Measurements from ENCODE around the gene CNTRL. TPM values are rescaled to one million over a fixed set of nuclear protein-coding genes. Genes with fewer than 3 reads are reported as not detected.
A peak's percentile ranks its signal among the peaks of the same experiment; 100 is the strongest.

CNTRL gene
- total and polyA plus RNA-seq, 8 donors, result 4.4 to 27.4 (median 11.2) TPM

DNA sequence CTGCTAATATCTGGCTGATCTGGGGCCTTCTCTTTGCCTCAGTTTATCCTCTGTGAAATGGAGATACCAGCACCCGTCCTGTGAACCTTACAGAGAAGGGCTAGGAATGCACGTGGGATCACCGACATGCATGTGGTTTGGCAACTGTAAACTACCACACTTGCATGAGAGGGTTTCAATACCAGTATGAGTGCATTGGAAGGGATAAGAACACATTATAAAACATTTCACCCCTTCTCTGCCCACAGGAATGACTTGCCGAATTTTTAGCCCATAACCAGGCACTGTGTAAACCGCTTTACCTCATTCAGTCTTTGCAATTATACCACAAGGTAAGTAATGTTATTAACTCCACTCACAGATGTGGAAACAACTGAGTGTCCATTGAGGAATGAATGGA is 135.8 kb downstream of the CNTRL start:
- no peaks in the 10 kb centered on the region for H3K9me3 ChIP-seq
- DNase-seq, result no peak
- H3K4me1 ChIP-seq, result peaks cover 0 to 10% (median 4%) of the 10 kb centered on the region in 4 donors
- H3K27ac ChIP-seq, result no peak overlapping the region
- TF ChIP-seq POLR2A (IDR thresholded peaks at IDR 0.05), result no peak
- TF ChIP-seq, protein P1, sequence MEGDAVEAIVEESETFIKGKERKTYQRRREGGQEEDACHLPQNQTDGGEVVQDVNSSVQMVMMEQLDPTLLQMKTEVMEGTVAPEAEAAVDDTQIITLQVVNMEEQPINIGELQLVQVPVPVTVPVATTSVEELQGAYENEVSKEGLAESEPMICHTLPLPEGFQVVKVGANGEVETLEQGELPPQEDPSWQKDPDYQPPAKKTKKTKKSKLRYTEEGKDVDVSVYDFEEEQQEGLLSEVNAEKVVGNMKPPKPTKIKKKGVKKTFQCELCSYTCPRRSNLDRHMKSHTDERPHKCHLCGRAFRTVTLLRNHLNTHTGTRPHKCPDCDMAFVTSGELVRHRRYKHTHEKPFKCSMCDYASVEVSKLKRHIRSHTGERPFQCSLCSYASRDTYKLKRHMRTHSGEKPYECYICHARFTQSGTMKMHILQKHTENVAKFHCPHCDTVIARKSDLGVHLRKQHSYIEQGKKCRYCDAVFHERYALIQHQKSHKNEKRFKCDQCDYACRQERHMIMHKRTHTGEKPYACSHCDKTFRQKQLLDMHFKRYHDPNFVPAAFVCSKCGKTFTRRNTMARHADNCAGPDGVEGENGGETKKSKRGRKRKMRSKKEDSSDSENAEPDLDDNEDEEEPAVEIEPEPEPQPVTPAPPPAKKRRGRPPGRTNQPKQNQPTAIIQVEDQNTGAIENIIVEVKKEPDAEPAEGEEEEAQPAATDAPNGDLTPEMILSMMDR (IDR thresholded peaks at IDR 0.05), result no peak
- TF ChIP-seq POLR2AphosphoS5 (IDR thresholded peaks at IDR 0.05), result no peak
- no peak for TF ChIP-seq EP300 (IDR thresholded peaks at IDR 0.05)
- H3K27me3 ChIP-seq, result no peaks in the 10 kb centered on the region
- intact Hi-C loops (cut with DNase I; ENCODE audit: low total_unique reads), result loop anchor here (5.0 to 10.0 kb wide), 3 partner anchors 57 to 182 kb away; partner anchors contain the start of gene GSN
- peaks cover 0 to 3% (median 1%) of the 10 kb centered on the region in 4 donors for H3K36me3 ChIP-seq
- WGBS, 5 donors, result 83 to 93% (median 89%) methylated on average over 5 of the region's 5 CpGs
- no peak overlapping the region for H3K4me3 ChIP-seq

DNA sequence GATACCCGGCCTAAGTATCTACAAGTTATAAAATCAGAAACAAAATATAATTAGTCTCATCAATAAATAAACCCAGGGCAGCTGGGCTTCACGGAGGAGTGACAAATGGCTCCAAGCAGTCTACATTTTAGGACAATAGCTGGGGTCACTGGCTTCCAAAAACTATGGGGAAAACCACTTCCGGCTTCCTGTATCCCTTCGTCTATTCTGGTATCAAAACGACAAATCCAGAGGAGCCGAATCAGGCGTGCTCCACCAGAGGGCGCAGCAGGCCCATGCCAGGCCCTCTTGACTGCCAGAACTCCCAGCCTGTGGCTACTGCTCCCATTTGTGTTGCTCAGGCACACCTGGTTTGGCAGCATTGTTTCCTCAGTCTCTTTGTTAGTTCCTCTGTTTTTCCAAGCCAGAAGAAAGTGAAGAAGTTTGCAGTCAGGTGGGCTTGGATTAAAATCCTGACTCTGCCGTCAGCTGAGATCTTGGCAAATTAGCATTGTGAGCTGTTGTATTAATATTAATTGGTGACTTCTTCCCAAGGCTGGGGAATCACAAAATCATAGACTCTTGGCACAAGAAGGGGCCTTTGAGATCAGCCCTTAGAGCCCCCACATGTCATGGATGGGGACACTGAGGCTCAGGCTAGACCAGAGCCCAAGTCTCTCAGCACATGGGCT is 138.5 kb downstream of the CNTRL start:
- 19 to 23% (median 20%) methylated on average over 9 of the region's 9 CpGs for WGBS, 5 donors
- Histone ChIP-seq H3K9me3 (no peaks in the 10 kb centered on the region), H3K4me1 (peaks cover 0 to 10% (median 4%) of the 10 kb centered on the region in 4 donors), H3K27me3 (no peaks in the 10 kb centered on the region), H3K36me3 (peaks cover 0 to 7% (median 1%) of the 10 kb centered on the region in 4 donors), H3K27ac (peak overlapping the region in 4 of 5 donors; percentile 28 to 72 (median 60)), H3K4me3 (no peak overlapping the region)
- TF ChIP-seq, protein P1 (IDR thresholded peaks at IDR 0.05), result peak in 5 of 7 experiments; percentile 87 to 93 (median 92)
- no peak for TF ChIP-seq POLR2A (IDR thresholded peaks at IDR 0.05)
- peak in 1 of 3 donors; percentile 85 for TF ChIP-seq POLR2AphosphoS5 (IDR thresholded peaks at IDR 0.05)
- intact Hi-C loops (cut with DNase I; ENCODE audit: low total_unique reads), result loop anchor here (5.0 to 10.0 kb wide), 3 partner anchors 54 to 179 kb away; partner anchors contain the start of gene GSN
- peak; percentile 93 to 95 for DNase-seq

DNA sequence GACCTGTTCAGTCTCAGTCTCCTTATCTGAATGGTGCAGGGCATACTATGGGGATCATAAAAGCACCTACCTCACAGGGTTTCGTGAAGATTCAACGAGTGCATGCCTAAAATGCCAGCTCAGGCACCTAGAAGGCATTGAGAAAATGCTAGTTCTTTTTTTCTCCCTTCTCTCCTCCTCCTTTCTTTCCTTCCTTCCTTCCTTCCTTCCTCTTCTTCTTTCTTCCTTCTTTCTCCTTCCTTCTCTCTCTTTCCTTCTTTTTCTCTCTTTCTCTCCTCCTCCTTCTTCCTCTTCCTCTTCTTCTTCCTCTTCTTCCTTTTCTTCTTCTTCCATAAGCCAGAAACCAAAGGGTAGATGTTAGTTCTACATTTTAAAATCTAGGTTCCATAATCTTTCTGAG is 139.2 kb downstream of the CNTRL start:
- TF ChIP-seq POLR2AphosphoS5 (IDR thresholded peaks at IDR 0.05) (no peak), EP300 (IDR thresholded peaks at IDR 0.05) (no peak)
- H3K27ac ChIP-seq, result no peak overlapping the region

DNA sequence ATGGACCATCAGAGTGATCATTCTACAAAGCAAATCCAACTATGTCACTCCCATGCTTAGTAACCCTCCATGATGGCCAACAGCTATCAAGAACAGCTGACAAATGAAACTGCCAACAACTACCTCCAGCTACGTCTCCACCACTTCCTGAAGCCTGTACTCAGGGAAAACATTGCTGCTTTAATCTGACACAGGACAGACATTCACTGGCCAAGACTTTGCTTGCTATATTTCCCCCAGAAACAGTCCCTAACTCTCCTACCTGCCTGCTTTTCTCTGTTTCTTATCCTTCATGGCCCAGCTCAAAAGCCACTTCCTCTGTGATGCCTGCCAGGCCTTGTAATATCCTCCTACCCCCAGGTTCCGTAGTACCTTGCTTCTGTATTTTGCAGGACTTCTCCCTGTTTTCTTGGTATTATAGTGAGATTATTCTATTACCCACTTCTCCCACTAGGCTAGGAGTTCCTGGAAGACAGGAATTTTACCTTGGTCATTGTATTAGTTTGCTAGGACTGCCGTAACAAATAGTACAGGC is 141.6 kb downstream of the CNTRL start:
- Histone ChIP-seq H3K27me3 (no peaks in the 10 kb centered on the region), H3K4me3 (no peak overlapping the region), H3K27ac (no peak overlapping the region), H3K4me1 (peaks cover 0 to 16% (median 4%) of the 10 kb centered on the region in 4 donors), H3K9me3 (no peaks in the 10 kb centered on the region), H3K36me3 (peaks cover 0 to 4% (median 0%) of the 10 kb centered on the region in 4 donors)
- TF ChIP-seq POLR2AphosphoS5 (IDR thresholded peaks at IDR 0.05), result no peak
- no peak for TF ChIP-seq POLR2A (IDR thresholded peaks at IDR 0.05)
- TF ChIP-seq, protein P1 (IDR thresholded peaks at IDR 0.05), result no peak
- TF ChIP-seq EP300 (IDR thresholded peaks at IDR 0.05), result no peak
- intact Hi-C loops (cut with DNase I; ENCODE audit: low total_unique reads), result loop anchor here (10.0 kb wide), 1 partner anchor 98 kb away; no protein-coding TSS in a partner anchor
- WGBS, 5 donors, result 77 to 92% (median 85%) methylated on average over 3 of the region's 3 CpGs
- no peak for DNase-seq

More for the DNA sequence above, 139.2 kb downstream of the CNTRL start:
- Histone ChIP-seq H3K27me3 (no peaks in the 10 kb centered on the region), H3K36me3 (peaks cover 0 to 7% (median 1%) of the 10 kb centered on the region in 4 donors), H3K4me3 (no peak overlapping the region), H3K4me1 (peaks cover 0 to 10% (median 4%) of the 10 kb centered on the region in 4 donors), H3K9me3 (no peaks in the 10 kb centered on the region)
- 87 to 98% (median 89%) methylated on average over 2 of the region's 2 CpGs for WGBS, 5 donors
- intact Hi-C loops (cut with DNase I; ENCODE audit: low total_unique reads), result loop anchor here (5.0 to 10.0 kb wide), 3 partner anchors 53 to 178 kb away; partner anchors contain the start of gene GSN
- no peak for DNase-seq

All from stomach (tissue), 9 donors.